Smooth muscle cell (in vitro differentiated cells): ENCODE measurements around the gene PDZRN3. TPM values are rescaled to one million over a fixed set of nuclear protein-coding genes. Genes with fewer than 3 reads are reported as not detected.

Experiments
- DNase-seq: peaks from one replicate; lab custom pipeline; 2025; ENCODE audit not compliant: unreplicated experiment; lab: John Stamatoyannopoulos, UW
- H2AFZ ChIP-seq: fragments of 200-600 bp; sonication (generic); 2 replicates; pipeline ENCODE4 v1.6.0; 2016; ENCODE audit warnings: antibody characterized with exemption, low read depth, mild to moderate bottlenecking
- H3F3A ChIP-seq: fragments of 200-600 bp; sonication (generic); 2 replicates; pipeline ENCODE4 v1.6.0; 2017; ENCODE audit warnings: antibody characterized with exemption, low read depth
- H3K27ac ChIP-seq: fragments of 200-600 bp; sonication (generic); 2 replicates; pipeline ENCODE4 v1.5.1; 2016; ENCODE audit warnings: low read depth, mild to moderate bottlenecking
- H3K27me3 ChIP-seq: fragments of 200-600 bp; sonication (generic); 2 replicates; pipeline ENCODE4 v1.6.1; 2016; ENCODE audit warnings: low read depth, mild to moderate bottlenecking
- H3K36me3 ChIP-seq: fragments of 200-600 bp; sonication (generic); 2 replicates; pipeline ENCODE4 v1.5.1; 2016; ENCODE audit warnings: low read depth
- H3K4me1 ChIP-seq: fragments of 200-600 bp; sonication (generic); 2 replicates; pipeline ENCODE4 v1.5.1; 2016; ENCODE audit warnings: low read depth
- H3K4me2 ChIP-seq: fragments of 200-600 bp; sonication (generic); 2 replicates; pipeline ENCODE4 v1.6.0; 2016; ENCODE audit warnings: mild to moderate bottlenecking
- H3K4me3 ChIP-seq: fragments of 200-600 bp; sonication (generic); 2 replicates; pipeline ENCODE4 v1.5.1; 2016; ENCODE audit warnings: mild to moderate bottlenecking
- H3K79me2 ChIP-seq: fragments of 200-600 bp; sonication (generic); 2 replicates; pipeline ENCODE4 v1.6.0; 2016; ENCODE audit warnings: low read depth, mild to moderate bottlenecking
- H3K9ac ChIP-seq: fragments of 200-600 bp; sonication (generic); 2 replicates; pipeline ENCODE4 v1.6.0; 2016; ENCODE audit warnings: low read depth
- H3K9me3 ChIP-seq: fragments of 200-600 bp; sonication (generic); replicated peaks from 2 replicates; pipeline ENCODE4 v1.5.1; 2016; ENCODE audit warnings: low read depth
- H4K20me1 ChIP-seq: fragments of 200-600 bp; sonication (generic); 2 replicates; pipeline ENCODE4 v1.6.0; 2016; ENCODE audit warnings: low read depth
- CTCF ChIP-seq: fragments of 200-600 bp; sonication (generic); IDR thresholded peaks from 2 replicates; pipeline ENCODE4 v1.5.1; 2017; ENCODE audit warnings: borderline replicate concordance, mild to moderate bottlenecking, antibody characterized with exemption; ENCODE audit not compliant: insufficient read depth, poor library complexity, severe bottlenecking
- WGBS: methylation state at CpG from one replicate; pipeline ENCODE4 v1.1.7; 2016; ENCODE audit warnings: low lambda C conversion rate; 5-methylcytosine and 5-hydroxymethylcytosine counted together
- polyA plus RNA-seq: library from polyadenylated mRNA; unstranded; fragments of >200 nt; fragmentation: Nextera tagmentation; extraction: Ambion mirVana; gene quantifications from 2 replicates; pipeline ENCODE4 v1.2.1, GENCODE V29; 2016
- total RNA-seq: library from RNA; depleted of rRNA; stranded (reverse); fragments of >200 nt; gene quantifications from 2 replicates; pipeline ENCODE4 v1.2.3, GENCODE V29; 2014

Gene PDZRN3
- total and polyA plus RNA-seq, 2 experiments from 2014 or later = 99.5 to 128 TPM

GRCh38 chr3:73580343-73580742 lies 44.4 kb downstream of the PDZRN3 start:
- Histone ChIP-seq H3K36me3 (no peaks in the 10 kb centered on the region), H4K20me1 (peaks cover 96% of the 10 kb centered on the region), H3K79me2 (peaks cover 73% of the 10 kb centered on the region), H3K4me1 (no peaks in the 10 kb centered on the region), H3F3A (peaks cover 15% of the 10 kb centered on the region), H3K27me3 (no peaks in the 10 kb centered on the region), H2AFZ (no peak overlapping the region), H3K9ac (no peak overlapping the region), H3K4me2 (peak overlapping the region; percentile 27), H3K4me3 (no peak overlapping the region), H3K27ac (peak overlapping the region; percentile 81), H3K9me3 (no peaks in the 10 kb centered on the region)
- DNase-seq = no peak
- no peak for TF ChIP-seq CTCF
- WGBS = 0% methylated on average over 2 of the region's 2 CpGs

DNA sequence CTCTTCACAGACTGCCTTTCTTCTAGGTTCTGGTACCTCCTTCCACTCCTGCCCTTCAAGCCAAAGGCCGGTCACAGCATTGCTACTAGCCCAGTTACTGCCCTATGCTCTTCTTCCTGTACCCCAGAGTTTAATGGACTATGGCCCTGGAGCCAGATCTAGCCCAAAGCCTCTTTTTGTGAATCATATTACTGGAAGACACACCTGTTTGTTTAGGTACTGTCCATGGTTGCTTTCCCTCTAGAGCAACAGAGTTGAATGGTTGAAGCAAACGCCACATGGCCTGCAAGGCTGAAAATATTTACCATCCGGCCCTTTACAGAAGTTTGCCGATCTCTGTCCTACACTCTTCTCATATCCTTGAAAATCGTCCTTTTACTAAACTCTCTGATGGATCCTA lies 47.0 kb downstream of the PDZRN3 start:
- Histone ChIP-seq H3K9me3 (no peaks in the 10 kb centered on the region), H3F3A (peaks cover 15% of the 10 kb centered on the region), H3K4me3 (no peak overlapping the region), H4K20me1 (peaks cover 98% of the 10 kb centered on the region), H3K4me2 (no peak overlapping the region), H3K36me3 (no peaks in the 10 kb centered on the region), H3K79me2 (peaks cover 74% of the 10 kb centered on the region), H3K9ac (no peak overlapping the region), H3K27ac (peak overlapping the region; percentile 46), H3K27me3 (no peaks in the 10 kb centered on the region), H3K4me1 (no peaks in the 10 kb centered on the region), H2AFZ (no peak overlapping the region)
- no peak for TF ChIP-seq CTCF
- 97% methylated on average over 5 of the region's 5 CpGs for WGBS
- no peak for DNase-seq

DNA sequence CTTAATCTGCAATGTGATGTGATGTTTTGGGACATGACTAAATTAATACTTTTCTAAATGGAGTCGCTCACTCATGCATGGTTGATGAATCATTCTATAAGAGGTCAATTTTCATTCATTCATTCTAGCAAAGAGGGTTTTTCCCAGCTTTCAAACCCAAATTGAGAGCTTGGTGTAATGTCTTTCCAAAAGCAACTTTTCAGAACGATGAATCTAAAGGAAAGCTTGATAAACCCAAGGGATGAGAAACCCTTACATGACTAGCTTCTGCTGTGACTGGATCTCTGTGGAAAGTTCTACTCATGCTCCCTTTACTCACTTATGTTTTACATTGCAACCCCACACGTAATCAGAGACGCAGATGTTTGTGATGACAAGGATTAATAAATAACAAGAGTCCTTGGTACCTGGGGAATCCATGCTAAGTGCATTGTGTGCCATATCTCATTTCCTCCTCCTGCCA lies 47.7 kb downstream of the PDZRN3 start:
- H3F3A ChIP-seq = peaks cover 22% of the 10 kb centered on the region
- no peaks in the 10 kb centered on the region for H3K27me3 ChIP-seq
- H3K4me3 ChIP-seq = no peak overlapping the region
- H3K9me3 ChIP-seq = no peaks in the 10 kb centered on the region
- TF ChIP-seq CTCF = no peak
- H3K27ac ChIP-seq = peak overlapping the region; percentile 46
- H4K20me1 ChIP-seq = peaks cover 98% of the 10 kb centered on the region
- peaks cover 73% of the 10 kb centered on the region for H3K79me2 ChIP-seq
- no peak overlapping the region for H3K9ac ChIP-seq
- DNase-seq = no peak
- H3K36me3 ChIP-seq = no peaks in the 10 kb centered on the region
- peaks cover 3% of the 10 kb centered on the region for H3K4me1 ChIP-seq
- H3K4me2 ChIP-seq = no peak overlapping the region
- WGBS = 60% methylated on average over 4 of the region's 4 CpGs
- H2AFZ ChIP-seq = no peak overlapping the region

DNA sequence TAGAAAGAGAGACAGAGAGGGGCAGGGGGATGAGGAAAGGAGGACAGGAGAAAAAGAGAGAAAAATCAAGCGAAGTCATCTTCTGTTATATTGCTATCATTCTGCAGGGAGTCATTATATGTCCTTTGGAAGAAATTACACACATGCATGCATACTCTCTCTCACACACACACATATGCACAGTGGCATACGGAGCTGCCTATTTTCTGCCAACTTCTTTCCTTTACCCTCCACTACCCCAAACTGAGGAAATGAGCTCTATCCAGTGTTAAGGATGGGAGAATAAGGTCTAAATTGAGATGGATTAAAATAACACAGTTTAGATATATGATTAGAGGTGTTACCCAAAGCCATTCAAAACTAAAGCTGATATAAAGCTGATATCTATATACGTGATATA lies 48.8 kb downstream of the PDZRN3 start:
- no peaks in the 10 kb centered on the region for H3K27me3 ChIP-seq
- no peak for DNase-seq
- peaks cover 98% of the 10 kb centered on the region for H4K20me1 ChIP-seq
- H3K4me3 ChIP-seq = no peak overlapping the region
- H3F3A ChIP-seq = peaks cover 25% of the 10 kb centered on the region
- no peaks in the 10 kb centered on the region for H3K9me3 ChIP-seq
- peaks cover 83% of the 10 kb centered on the region for H3K79me2 ChIP-seq
- no peak overlapping the region for H3K4me2 ChIP-seq
- no peaks in the 10 kb centered on the region for H3K36me3 ChIP-seq
- WGBS = 97% methylated on average over 3 of the region's 3 CpGs
- TF ChIP-seq CTCF = no peak
- H3K27ac ChIP-seq = no peak overlapping the region
- H2AFZ ChIP-seq = no peak overlapping the region
- peaks cover 5% of the 10 kb centered on the region for H3K4me1 ChIP-seq
- no peak overlapping the region for H3K9ac ChIP-seq
